Measurements from ENCODE around the gene SGSM2. TPM values are rescaled to one million over a fixed set of nuclear protein-coding genes. Genes with fewer than 3 reads are reported as not detected.

The SGSM2 gene
- total RNA-seq, 1 donor from 2014 or later, result 39.1 TPM

- Mint-ChIP-seq H3K27me3 (ENCODE audit: insufficient read depth) (no peaks in the 10 kb centered on the region), H3K36me3 (ENCODE audit: low read depth) (peaks cover 9% of the 10 kb centered on the region), H3K9me3 (no peaks in the 10 kb centered on the region), H3K4me3 (no peak overlapping the region), H3K27ac (no peak overlapping the region), H3K4me1 (ENCODE audit: low read depth) (peaks cover 2% of the 10 kb centered on the region)
- intact Hi-C loops (cut with micrococcal nuclease), result no loop called here
- no peak for DNase-seq (ENCODE audit: low spot score)
Observed at GRCh38 chr17:2343421-2343820, 6.1 kb downstream of the SGSM2 start.

GRCh38 chr17:2344528-2344927 is 7.2 kb downstream of the SGSM2 start:
- Mint-ChIP-seq H3K27ac (no peak overlapping the region), H3K36me3 (ENCODE audit: low read depth) (peaks cover 9% of the 10 kb centered on the region), H3K4me1 (ENCODE audit: low read depth) (no peaks in the 10 kb centered on the region), H3K27me3 (ENCODE audit: insufficient read depth) (no peaks in the 10 kb centered on the region), H3K9me3 (no peaks in the 10 kb centered on the region), H3K4me3 (no peak overlapping the region)
- DNase-seq (ENCODE audit: low spot score), result no peak
- intact Hi-C loops (cut with micrococcal nuclease), result no loop called here

GRCh38 chr17:2346475-2346874 is 9.2 kb downstream of the SGSM2 start:
- no peak overlapping the region for H3K27ac Mint-ChIP-seq
- no peaks in the 10 kb centered on the region for H3K9me3 Mint-ChIP-seq
- H3K4me3 Mint-ChIP-seq, result no peak overlapping the region
- intact Hi-C loops (cut with micrococcal nuclease), result no loop called here
- peaks cover 2% of the 10 kb centered on the region for H3K27me3 Mint-ChIP-seq (ENCODE audit: insufficient read depth)
- no peaks in the 10 kb centered on the region for H3K4me1 Mint-ChIP-seq (ENCODE audit: low read depth)
- DNase-seq (ENCODE audit: low spot score), result no peak
- H3K36me3 Mint-ChIP-seq (ENCODE audit: low read depth), result peaks cover 7% of the 10 kb centered on the region

- Mint-ChIP-seq H3K9me3 (no peaks in the 10 kb centered on the region), H3K27ac (no peak overlapping the region), H3K4me3 (no peak overlapping the region), H3K4me1 (ENCODE audit: low read depth) (peaks cover 3% of the 10 kb centered on the region), H3K27me3 (ENCODE audit: insufficient read depth) (peaks cover 2% of the 10 kb centered on the region), H3K36me3 (ENCODE audit: low read depth) (peaks cover 5% of the 10 kb centered on the region)
- intact Hi-C loops (cut with micrococcal nuclease), result no loop called here
- DNase-seq (ENCODE audit: low spot score), result no peak
Observed at GRCh38 chr17:2347805-2348685, 10.7 kb downstream of the SGSM2 start.

- no peak overlapping the region for H3K27ac Mint-ChIP-seq
- no peak for DNase-seq (ENCODE audit: low spot score)
- H3K4me1 Mint-ChIP-seq (ENCODE audit: low read depth), result peaks cover 19% of the 10 kb centered on the region
- intact Hi-C loops (cut with micrococcal nuclease), result loop anchor here (5.0 to 10.0 kb wide), 2 partner anchors 299 to 446 kb away; no protein-coding TSS in a partner anchor
- H3K9me3 Mint-ChIP-seq, result no peaks in the 10 kb centered on the region
- H3K4me3 Mint-ChIP-seq, result no peak overlapping the region
- no peaks in the 10 kb centered on the region for H3K36me3 Mint-ChIP-seq (ENCODE audit: low read depth)
- peaks cover 2% of the 10 kb centered on the region for H3K27me3 Mint-ChIP-seq (ENCODE audit: insufficient read depth)
Observed at GRCh38 chr17:2351269-2351668, 14.0 kb downstream of the SGSM2 start.

GRCh38 chr17:2354311-2354710 is 17.0 kb downstream of the SGSM2 start:
- Mint-ChIP-seq H3K4me1 (ENCODE audit: low read depth) (peaks cover 19% of the 10 kb centered on the region), H3K27me3 (ENCODE audit: insufficient read depth) (peaks cover 2% of the 10 kb centered on the region), H3K4me3 (no peak overlapping the region), H3K9me3 (no peaks in the 10 kb centered on the region), H3K36me3 (ENCODE audit: low read depth) (peaks cover 1% of the 10 kb centered on the region), H3K27ac (no peak overlapping the region)
- intact Hi-C loops (cut with micrococcal nuclease), result loop anchor here (5.0 to 10.0 kb wide), 2 partner anchors 302 to 450 kb away; no protein-coding TSS in a partner anchor
- no peak for DNase-seq (ENCODE audit: low spot score)

- H3K27ac Mint-ChIP-seq, result no peak overlapping the region
- no peaks in the 10 kb centered on the region for H3K9me3 Mint-ChIP-seq
- H3K4me1 Mint-ChIP-seq (ENCODE audit: low read depth), result peaks cover 19% of the 10 kb centered on the region
- no peak overlapping the region for H3K4me3 Mint-ChIP-seq
- DNase-seq (ENCODE audit: low spot score), result no peak
- intact Hi-C loops (cut with micrococcal nuclease), result loop anchor here (10.0 kb wide), 1 partner anchor 452 kb away; no protein-coding TSS in a partner anchor
- H3K36me3 Mint-ChIP-seq (ENCODE audit: low read depth), result peaks cover 1% of the 10 kb centered on the region
- no peaks in the 10 kb centered on the region for H3K27me3 Mint-ChIP-seq (ENCODE audit: insufficient read depth)
Observed at GRCh38 chr17:2357237-2357636, 19.9 kb downstream of the SGSM2 start.

- peaks cover 17% of the 10 kb centered on the region for H3K4me1 Mint-ChIP-seq (ENCODE audit: low read depth)
- no peak for DNase-seq (ENCODE audit: low spot score)
- no peak overlapping the region for H3K4me3 Mint-ChIP-seq
- no peak overlapping the region for H3K27ac Mint-ChIP-seq
- H3K27me3 Mint-ChIP-seq (ENCODE audit: insufficient read depth), result no peaks in the 10 kb centered on the region
- no peaks in the 10 kb centered on the region for H3K9me3 Mint-ChIP-seq
- intact Hi-C loops (cut with micrococcal nuclease), result loop anchor here (10.0 kb wide), 1 partner anchor 453 kb away; no protein-coding TSS in a partner anchor
- H3K36me3 Mint-ChIP-seq (ENCODE audit: low read depth), result peaks cover 1% of the 10 kb centered on the region
Observed at GRCh38 chr17:2357931-2358434, 20.7 kb downstream of the SGSM2 start.

GRCh38 chr17:2361010-2361760 is 23.9 kb downstream of the SGSM2 start:
- H3K4me3 Mint-ChIP-seq, result no peak overlapping the region
- no peaks in the 10 kb centered on the region for H3K9me3 Mint-ChIP-seq
- no peak overlapping the region for H3K27ac Mint-ChIP-seq
- no peaks in the 10 kb centered on the region for H3K27me3 Mint-ChIP-seq (ENCODE audit: insufficient read depth)
- H3K36me3 Mint-ChIP-seq (ENCODE audit: low read depth), result peaks cover 1% of the 10 kb centered on the region
- intact Hi-C loops (cut with micrococcal nuclease), result no loop called here
- no peaks in the 10 kb centered on the region for H3K4me1 Mint-ChIP-seq (ENCODE audit: low read depth)
- no peak for DNase-seq (ENCODE audit: low spot score)

- intact Hi-C loops (cut with micrococcal nuclease), result no loop called here
- no peaks in the 10 kb centered on the region for H3K27me3 Mint-ChIP-seq (ENCODE audit: insufficient read depth)
- DNase-seq (ENCODE audit: low spot score), result no peak
- H3K27ac Mint-ChIP-seq, result no peak overlapping the region
- H3K9me3 Mint-ChIP-seq, result no peaks in the 10 kb centered on the region
- no peak overlapping the region for H3K4me3 Mint-ChIP-seq
- H3K4me1 Mint-ChIP-seq (ENCODE audit: low read depth), result no peaks in the 10 kb centered on the region
- H3K36me3 Mint-ChIP-seq (ENCODE audit: low read depth), result peaks cover 3% of the 10 kb centered on the region
Observed at GRCh38 chr17:2362016-2362415, 24.7 kb downstream of the SGSM2 start.

GRCh38 chr17:2362416-2362815 is 25.1 kb downstream of the SGSM2 start:
- no peak overlapping the region for H3K4me3 Mint-ChIP-seq
- no peaks in the 10 kb centered on the region for H3K9me3 Mint-ChIP-seq
- H3K36me3 Mint-ChIP-seq (ENCODE audit: low read depth), result peaks cover 4% of the 10 kb centered on the region
- H3K27me3 Mint-ChIP-seq (ENCODE audit: insufficient read depth), result no peaks in the 10 kb centered on the region
- DNase-seq (ENCODE audit: low spot score), result no peak
- intact Hi-C loops (cut with micrococcal nuclease), result no loop called here
- no peaks in the 10 kb centered on the region for H3K4me1 Mint-ChIP-seq (ENCODE audit: low read depth)
- H3K27ac Mint-ChIP-seq, result no peak overlapping the region

- Mint-ChIP-seq H3K27ac (no peak overlapping the region), H3K27me3 (ENCODE audit: insufficient read depth) (no peaks in the 10 kb centered on the region), H3K9me3 (no peaks in the 10 kb centered on the region), H3K36me3 (ENCODE audit: low read depth) (peaks cover 3% of the 10 kb centered on the region), H3K4me3 (no peak overlapping the region), H3K4me1 (ENCODE audit: low read depth) (no peaks in the 10 kb centered on the region)
- DNase-seq (ENCODE audit: low spot score), result no peak
- intact Hi-C loops (cut with micrococcal nuclease), result no loop called here
Observed at GRCh38 chr17:2362881-2363280, 25.6 kb downstream of the SGSM2 start.

GRCh38 chr17:2363318-2363717 is 26.0 kb downstream of the SGSM2 start:
- H3K4me1 Mint-ChIP-seq (ENCODE audit: low read depth), result no peaks in the 10 kb centered on the region
- H3K9me3 Mint-ChIP-seq, result no peaks in the 10 kb centered on the region
- H3K4me3 Mint-ChIP-seq, result no peak overlapping the region
- no peak for DNase-seq (ENCODE audit: low spot score)
- peaks cover 3% of the 10 kb centered on the region for H3K36me3 Mint-ChIP-seq (ENCODE audit: low read depth)
- H3K27me3 Mint-ChIP-seq (ENCODE audit: insufficient read depth), result no peaks in the 10 kb centered on the region
- intact Hi-C loops (cut with micrococcal nuclease), result no loop called here
- no peak overlapping the region for H3K27ac Mint-ChIP-seq
